NCI-H1417 treated with DMSO at 0.1 percent for 48 hours (cell line): ENCODE measurements around the gene SPEF1.
A peak's percentile ranks its signal among the peaks of the same experiment; 100 is the strongest.
"Not testable (repeated sequence)": the region's sequence is repeated elsewhere in the genome, so short reads cannot be mapped to it uniquely, and the experiment has no call there.

Source experiments
- DNase-seq: peaks from one replicate; lab custom pipeline; 2025; lab: John Stamatoyannopoulos, UW

SPEF1 gene

GRCh38 chr20:3808544-3808943 lies 27.3 kb upstream of the SPEF1 start:
- DNase-seq, result no peak

GRCh38 chr20:3804781-3805180 lies 23.5 kb upstream of the SPEF1 start:
- DNase-seq, result no peak

GRCh38 chr20:3804254-3804751 lies 23.1 kb upstream of the SPEF1 start:
- no peak for DNase-seq

GRCh38 chr20:3803854-3804253 lies 22.6 kb upstream of the SPEF1 start:
- no peak for DNase-seq

- DNase-seq, result no peak
Measured at GRCh38 chr20:3803289-3803688, 22.0 kb upstream of the SPEF1 start.

GRCh38 chr20:3802524-3803239 lies 21.4 kb upstream of the SPEF1 start:
- no peak for DNase-seq

GRCh38 chr20:3801846-3802245 lies 20.6 kb upstream of the SPEF1 start:
- no peak for DNase-seq

GRCh38 chr20:3801299-3801698 lies 20.1 kb upstream of the SPEF1 start:
- DNase-seq, result no peak

- DNase-seq, result no peak
Measured at GRCh38 chr20:3800878-3801260, 19.6 kb upstream of the SPEF1 start.

GRCh38 chr20:3800256-3800877 lies 19.1 kb upstream of the SPEF1 start:
- DNase-seq, result no peak

- DNase-seq, result no peak
Measured at GRCh38 chr20:3798908-3799248, 17.6 kb upstream of the SPEF1 start.

GRCh38 chr20:3798373-3798768 lies 17.1 kb upstream of the SPEF1 start:
- no peak for DNase-seq

GRCh38 chr20:3797592-3798372 lies 16.5 kb upstream of the SPEF1 start:
- DNase-seq, result no peak

GRCh38 chr20:3797226-3797545 lies 15.9 kb upstream of the SPEF1 start:
- no peak for DNase-seq

- no peak for DNase-seq
Measured at GRCh38 chr20:3796477-3797225, 15.4 kb upstream of the SPEF1 start.

GRCh38 chr20:3795511-3796468 lies 14.5 kb upstream of the SPEF1 start, which contains the start of gene CDC25B:
Gene CDC25B, plus strand, starts transcription at chr20:3796310. Its CDS starts 222 bp downstream, at chr20:3796532.
- peak; percentile 82 for DNase-seq

GRCh38 chr20:3794701-3795420 lies 13.6 kb upstream of the SPEF1 start:
- no peak for DNase-seq

- DNase-seq, result not testable (repeated sequence)
Measured at GRCh38 chr20:3794168-3794567, 12.9 kb upstream of the SPEF1 start.

GRCh38 chr20:3789201-3789600 lies 8.0 kb upstream of the SPEF1 start:
- not testable (repeated sequence) for DNase-seq

GRCh38 chr20:3788685-3789155 lies 7.5 kb upstream of the SPEF1 start:
- DNase-seq, result no peak
